GM06990 (cell line): Measurements from ENCODE around the gene ABCC3.

Experiments
- DNase-seq: peaks from one replicate; pipeline ENCODE4 v3.0.0-alpha.2; 2011; ENCODE audit not compliant: insufficient read length; ENCODE audit errors: extremely low read depth
- H3K27me3 ChIP-seq: replicated peaks from 2 replicates; pipeline ENCODE4 v1.6.0; 2011; ENCODE audit warnings: low read length; ENCODE audit not compliant: control insufficient read depth, insufficient read depth
- H3K36me3 ChIP-seq: 2 replicates; pipeline ENCODE4 v1.5.1; 2011; ENCODE audit warnings: low read length; ENCODE audit not compliant: control insufficient read depth, insufficient read depth
- H3K4me3 ChIP-seq: replicated peaks from 2 replicates; pipeline ENCODE4 v1.5.1; 2011; ENCODE audit warnings: low read depth, mild to moderate bottlenecking, control low read depth, low read length
- TF ChIP-seq, protein P1 (sequence below): IDR thresholded peaks from 2 replicates; pipeline ENCODE4 v1.5.1; 2011; ENCODE audit warnings: low read length, control low read depth, mild to moderate bottlenecking, inconsistent platforms; ENCODE audit not compliant: insufficient read depth, poor library complexity, severe bottlenecking

Gene ABCC3, protein sequence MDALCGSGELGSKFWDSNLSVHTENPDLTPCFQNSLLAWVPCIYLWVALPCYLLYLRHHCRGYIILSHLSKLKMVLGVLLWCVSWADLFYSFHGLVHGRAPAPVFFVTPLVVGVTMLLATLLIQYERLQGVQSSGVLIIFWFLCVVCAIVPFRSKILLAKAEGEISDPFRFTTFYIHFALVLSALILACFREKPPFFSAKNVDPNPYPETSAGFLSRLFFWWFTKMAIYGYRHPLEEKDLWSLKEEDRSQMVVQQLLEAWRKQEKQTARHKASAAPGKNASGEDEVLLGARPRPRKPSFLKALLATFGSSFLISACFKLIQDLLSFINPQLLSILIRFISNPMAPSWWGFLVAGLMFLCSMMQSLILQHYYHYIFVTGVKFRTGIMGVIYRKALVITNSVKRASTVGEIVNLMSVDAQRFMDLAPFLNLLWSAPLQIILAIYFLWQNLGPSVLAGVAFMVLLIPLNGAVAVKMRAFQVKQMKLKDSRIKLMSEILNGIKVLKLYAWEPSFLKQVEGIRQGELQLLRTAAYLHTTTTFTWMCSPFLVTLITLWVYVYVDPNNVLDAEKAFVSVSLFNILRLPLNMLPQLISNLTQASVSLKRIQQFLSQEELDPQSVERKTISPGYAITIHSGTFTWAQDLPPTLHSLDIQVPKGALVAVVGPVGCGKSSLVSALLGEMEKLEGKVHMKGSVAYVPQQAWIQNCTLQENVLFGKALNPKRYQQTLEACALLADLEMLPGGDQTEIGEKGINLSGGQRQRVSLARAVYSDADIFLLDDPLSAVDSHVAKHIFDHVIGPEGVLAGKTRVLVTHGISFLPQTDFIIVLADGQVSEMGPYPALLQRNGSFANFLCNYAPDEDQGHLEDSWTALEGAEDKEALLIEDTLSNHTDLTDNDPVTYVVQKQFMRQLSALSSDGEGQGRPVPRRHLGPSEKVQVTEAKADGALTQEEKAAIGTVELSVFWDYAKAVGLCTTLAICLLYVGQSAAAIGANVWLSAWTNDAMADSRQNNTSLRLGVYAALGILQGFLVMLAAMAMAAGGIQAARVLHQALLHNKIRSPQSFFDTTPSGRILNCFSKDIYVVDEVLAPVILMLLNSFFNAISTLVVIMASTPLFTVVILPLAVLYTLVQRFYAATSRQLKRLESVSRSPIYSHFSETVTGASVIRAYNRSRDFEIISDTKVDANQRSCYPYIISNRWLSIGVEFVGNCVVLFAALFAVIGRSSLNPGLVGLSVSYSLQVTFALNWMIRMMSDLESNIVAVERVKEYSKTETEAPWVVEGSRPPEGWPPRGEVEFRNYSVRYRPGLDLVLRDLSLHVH (N-terminal part only)

DNA sequence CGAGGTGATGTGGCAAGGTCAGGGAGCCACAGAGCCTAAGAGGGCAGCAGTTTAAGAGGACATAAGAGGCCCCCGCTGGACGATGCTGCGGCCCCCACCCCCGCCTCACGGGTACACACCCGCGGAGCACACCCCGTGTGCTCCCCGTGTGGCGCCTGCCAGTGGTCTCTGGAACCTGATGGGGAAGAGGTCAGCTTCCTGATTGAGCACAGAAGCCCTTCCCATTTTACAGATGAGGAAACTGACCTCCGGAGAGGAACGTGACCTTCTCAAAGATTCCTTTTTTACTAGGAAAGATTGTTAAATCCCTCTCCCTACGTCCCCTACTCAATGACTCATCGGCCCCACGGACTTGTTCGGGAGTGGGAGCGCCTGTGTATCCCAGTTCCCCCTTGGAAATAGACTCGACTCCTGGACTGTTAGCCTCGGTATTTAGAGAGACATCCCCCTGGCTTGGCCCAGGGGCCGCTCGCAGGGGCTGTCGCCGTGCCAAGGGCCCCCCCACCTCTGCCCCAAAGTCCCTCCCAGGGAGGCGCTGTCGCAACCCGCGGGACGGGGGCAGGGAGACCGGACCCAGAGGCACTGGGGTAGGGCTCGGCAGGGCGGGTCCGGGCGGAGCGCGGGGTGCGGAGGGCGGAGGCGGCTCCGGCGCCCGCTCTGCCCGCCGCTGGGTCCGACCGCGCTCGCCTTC, at the start of gene ABCC3:
ABCC3 (plus strand) TSS at position 658 of the 691 bp plus-strand sequence. CDS start 56 bp downstream, outside the sequence.
- peak within 1 kb of the TSS; percentile 60 for H3K4me3 ChIP-seq
- no peaks in the 10 kb centered on the region for H3K27me3 ChIP-seq
- DNase-seq = no peak
- H3K36me3 ChIP-seq = no peaks in the 10 kb centered on the region
- TF ChIP-seq, protein P1, sequence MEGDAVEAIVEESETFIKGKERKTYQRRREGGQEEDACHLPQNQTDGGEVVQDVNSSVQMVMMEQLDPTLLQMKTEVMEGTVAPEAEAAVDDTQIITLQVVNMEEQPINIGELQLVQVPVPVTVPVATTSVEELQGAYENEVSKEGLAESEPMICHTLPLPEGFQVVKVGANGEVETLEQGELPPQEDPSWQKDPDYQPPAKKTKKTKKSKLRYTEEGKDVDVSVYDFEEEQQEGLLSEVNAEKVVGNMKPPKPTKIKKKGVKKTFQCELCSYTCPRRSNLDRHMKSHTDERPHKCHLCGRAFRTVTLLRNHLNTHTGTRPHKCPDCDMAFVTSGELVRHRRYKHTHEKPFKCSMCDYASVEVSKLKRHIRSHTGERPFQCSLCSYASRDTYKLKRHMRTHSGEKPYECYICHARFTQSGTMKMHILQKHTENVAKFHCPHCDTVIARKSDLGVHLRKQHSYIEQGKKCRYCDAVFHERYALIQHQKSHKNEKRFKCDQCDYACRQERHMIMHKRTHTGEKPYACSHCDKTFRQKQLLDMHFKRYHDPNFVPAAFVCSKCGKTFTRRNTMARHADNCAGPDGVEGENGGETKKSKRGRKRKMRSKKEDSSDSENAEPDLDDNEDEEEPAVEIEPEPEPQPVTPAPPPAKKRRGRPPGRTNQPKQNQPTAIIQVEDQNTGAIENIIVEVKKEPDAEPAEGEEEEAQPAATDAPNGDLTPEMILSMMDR = no peak

DNA sequence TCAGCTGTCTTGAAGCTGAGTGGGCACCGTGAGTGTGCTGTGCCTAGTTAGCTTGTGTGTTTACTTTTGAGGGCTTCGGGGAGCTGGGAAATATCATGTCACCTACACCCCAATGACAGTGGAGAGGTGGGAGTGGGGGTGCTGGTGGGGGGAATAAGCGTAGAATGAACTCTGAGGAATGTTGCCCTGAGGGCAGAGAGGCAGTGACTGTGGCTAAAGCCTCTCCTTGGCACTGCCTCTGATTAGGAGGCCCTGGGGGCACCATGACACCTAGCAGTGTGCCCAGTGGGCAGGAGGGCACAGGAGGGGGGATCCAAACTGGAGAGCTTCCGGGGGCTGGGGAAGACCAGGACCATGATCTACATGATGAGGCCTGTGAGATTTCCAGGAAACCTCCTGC, 49.3 kb upstream of the ABCC3 start:
- H3K27me3 ChIP-seq = peaks cover 2% of the 10 kb centered on the region

DNA sequence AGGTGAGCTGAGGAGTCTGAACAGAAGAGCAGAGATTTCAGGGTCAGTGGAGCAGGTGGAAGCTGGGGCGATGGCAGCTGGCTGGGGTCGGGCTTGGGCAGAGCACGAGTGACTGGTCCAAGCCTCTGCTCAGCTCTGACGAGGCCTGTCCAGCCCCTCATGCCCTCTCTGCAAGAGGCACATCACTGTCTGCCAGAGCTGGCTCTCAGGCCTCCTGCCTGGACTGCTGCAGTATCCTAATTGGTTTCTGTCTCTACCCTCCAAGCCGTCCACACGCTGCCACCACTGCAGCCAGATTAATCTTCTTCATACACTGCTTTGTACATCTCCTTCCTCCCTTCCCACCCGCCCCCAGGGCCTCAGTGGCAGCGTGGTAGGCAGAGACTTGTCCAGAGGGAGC, 48.8 kb upstream of the ABCC3 start:
- Histone ChIP-seq H3K27me3 (peaks cover 2% of the 10 kb centered on the region), H3K4me3 (no peak overlapping the region), H3K36me3 (no peaks in the 10 kb centered on the region)
- no peak for DNase-seq
- TF ChIP-seq, protein P1 = no peak

More for the DNA sequence above, 49.3 kb upstream of the ABCC3 start:
- no peak for DNase-seq
- H3K36me3 ChIP-seq = no peaks in the 10 kb centered on the region
- TF ChIP-seq, protein P1 = no peak
- no peak overlapping the region for H3K4me3 ChIP-seq

DNA sequence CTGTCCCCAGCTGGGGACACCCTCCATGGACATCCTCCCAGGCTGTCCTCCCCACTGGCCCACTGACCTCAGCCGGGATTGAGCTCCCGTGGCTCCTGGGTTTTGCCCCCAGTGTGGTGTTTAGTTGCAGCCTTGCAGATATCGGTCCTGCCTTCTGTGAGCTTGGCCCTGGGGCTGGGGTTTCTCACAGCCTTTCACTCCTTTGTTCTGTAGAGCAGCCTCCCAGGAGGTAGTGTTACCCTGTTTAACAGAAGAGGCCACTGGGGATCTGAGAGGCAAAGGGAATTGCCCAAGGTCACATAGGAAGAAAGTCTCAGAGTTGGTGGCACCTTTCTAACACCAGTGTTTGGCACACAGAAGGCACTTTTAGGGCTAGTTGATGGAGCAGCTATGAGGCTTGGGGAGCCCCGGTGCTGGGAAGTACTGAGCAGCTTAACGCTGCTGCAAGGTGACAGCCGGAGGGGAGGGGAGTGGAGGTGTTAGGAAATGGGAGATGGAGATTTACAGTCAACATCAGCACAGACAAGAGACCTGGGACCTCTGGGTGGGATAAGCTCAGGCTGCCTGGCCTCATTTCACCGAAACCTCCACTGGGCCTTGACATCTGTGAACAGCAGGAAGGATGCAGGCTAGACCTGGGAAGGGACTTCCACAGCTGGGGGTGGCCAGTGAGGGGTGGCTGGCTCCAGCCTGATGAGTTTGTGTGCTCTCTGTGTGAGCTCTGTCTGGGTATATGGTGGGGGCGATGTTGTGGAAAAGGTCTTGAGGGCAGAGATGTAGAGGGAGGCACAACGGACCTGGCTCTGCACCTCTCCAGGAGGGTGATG, 48.0 kb upstream of the ABCC3 start:
- TF ChIP-seq, protein P1 = no peak
- DNase-seq = no peak
- no peak overlapping the region for H3K4me3 ChIP-seq
- H3K27me3 ChIP-seq = peaks cover 2% of the 10 kb centered on the region
- H3K36me3 ChIP-seq = no peaks in the 10 kb centered on the region

DNA sequence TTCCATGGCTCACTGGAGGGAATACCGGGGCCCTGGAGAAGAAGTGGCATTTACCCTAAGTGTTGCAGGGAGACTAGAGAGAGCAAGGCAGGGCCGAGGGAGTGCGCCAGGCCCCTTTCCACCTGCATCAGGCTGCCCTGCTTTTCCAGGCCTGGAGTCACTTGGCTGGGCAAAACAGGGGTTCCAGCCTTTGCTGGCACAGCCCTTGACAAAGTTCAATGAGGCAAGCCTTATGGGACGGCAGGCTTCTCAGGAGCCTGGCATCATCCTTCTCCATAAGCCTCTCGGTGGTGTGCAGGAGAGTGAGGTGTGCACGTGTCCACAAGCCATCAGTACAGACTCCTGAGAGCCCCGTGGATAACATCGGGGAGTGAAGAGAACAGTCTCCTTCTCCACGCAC, 47.1 kb upstream of the ABCC3 start:
- H3K4me3 ChIP-seq = no peak overlapping the region
- TF ChIP-seq, protein P1 = no peak
- H3K27me3 ChIP-seq = peaks cover 2% of the 10 kb centered on the region
- no peak for DNase-seq
- H3K36me3 ChIP-seq = no peaks in the 10 kb centered on the region
